IMR-90 (cell line): ENCODE results near the gene NET1. TPM values are rescaled to one million over a fixed set of nuclear protein-coding genes. Genes with fewer than 3 reads are reported as not detected.

Experiments
- ATAC-seq: fragments of 200-7000 bp; cut with Tn5 transposase; 2 replicates; pipeline ENCODE4 v1.9.1; 2020; ENCODE audit warnings: low read depth, mild to moderate bottlenecking, moderate library complexity
- BruUV-seq: library from RNA; stranded (reverse); fragments of 400-500 nt; replicated peaks from 2 replicates; lab custom pipeline; 2021; lab: Mats Ljungman, UMichigan
- CTCF ChIA-PET: fragments of 300-600 bp; formaldehyde crosslinking; extraction: SDS; loops from one replicate; lab custom pipeline; 2021; ENCODE audit warnings: antibody characterized with exemption; lab: Yijun Ruan, JAX
- POLR2A ChIA-PET: fragments of 300-600 bp; sonication (Branson Sonifier 250); formaldehyde crosslinking; loops from one replicate; lab custom pipeline; 2022; ENCODE audit warnings: antibody characterized with exemption; ENCODE audit not compliant: unreplicated experiment; lab: Charles Lee
- DNase-seq: peaks from one replicate; pipeline ENCODE4 v3.0.0; 2013
- H2AFZ ChIP-seq: replicated peaks from 2 replicates; pipeline ENCODE3; 2013; ENCODE audit warnings: low read length, mild to moderate bottlenecking; ENCODE audit not compliant: poor library complexity
- H2AK5ac ChIP-seq: 2 replicates; pipeline ENCODE4 v1.6.1; 2013; ENCODE audit warnings: low read depth, low read length, inconsistent platforms
- H2AK9ac ChIP-seq: replicated peaks from 2 replicates; pipeline ENCODE3; 2013; ENCODE audit warnings: mild to moderate bottlenecking, low read depth, low read length, moderate library complexity; ENCODE audit not compliant: poor library complexity
- H2BK120ac ChIP-seq: 2 replicates; pipeline ENCODE4 v1.6.1; 2013; ENCODE audit warnings: low read depth, low read length, inconsistent platforms
- H2BK15ac ChIP-seq: 3 replicates; pipeline ENCODE4 v1.6.1; 2013; ENCODE audit warnings: low read depth, low read length, inconsistent platforms
- H2BK20ac ChIP-seq: 2 replicates; pipeline ENCODE4 v1.6.1; 2013; ENCODE audit warnings: low read depth, mild to moderate bottlenecking, inconsistent platforms, low read length, moderate library complexity
- H2BK5ac ChIP-seq: 2 replicates; pipeline ENCODE4 v1.6.1; 2013; ENCODE audit warnings: mild to moderate bottlenecking, low read depth, low read length, inconsistent platforms; ENCODE audit not compliant: poor library complexity, severe bottlenecking
- H3K14ac ChIP-seq: replicated peaks from 2 replicates; pipeline ENCODE4 v1.6.1; 2013; ENCODE audit warnings: low read depth, low read length, inconsistent platforms
- H3K18ac ChIP-seq: 2 replicates; pipeline ENCODE4 v1.6.1; 2013; ENCODE audit warnings: low read depth, low read length, control low read depth
- H3K23ac ChIP-seq: 2 replicates; pipeline ENCODE4 v1.6.1; 2013; ENCODE audit warnings: low read depth, low read length, inconsistent platforms
- H3K27ac ChIP-seq: 2 replicates; pipeline ENCODE4 v1.5.1; 2013; ENCODE audit warnings: mild to moderate bottlenecking, control low read depth, low read length; ENCODE audit not compliant: insufficient read depth
- H3K27me3 ChIP-seq: 2 replicates; pipeline ENCODE4 v1.6.1; 2013; ENCODE audit warnings: low read length; ENCODE audit not compliant: control insufficient read depth, insufficient read depth
- H3K36me3 ChIP-seq: 2 replicates; pipeline ENCODE4 v1.6.1; 2013; ENCODE audit warnings: low read length, mixed read lengths; ENCODE audit not compliant: control insufficient read depth, insufficient read depth
- H3K4ac ChIP-seq: 2 replicates; pipeline ENCODE4 v1.6.1; 2013; ENCODE audit warnings: low read depth, low read length, inconsistent platforms
- H3K4me1 ChIP-seq: 2 replicates; pipeline ENCODE4 v1.6.1; 2013; ENCODE audit warnings: low read length, mixed read lengths; ENCODE audit not compliant: control insufficient read depth, insufficient read depth
- H3K4me2 ChIP-seq: 2 replicates; pipeline ENCODE4 v1.6.1; 2013; ENCODE audit warnings: low read depth, mild to moderate bottlenecking, control low read depth, low read length, moderate library complexity
- H3K4me3 ChIP-seq: 2 replicates; pipeline ENCODE4 v1.5.1; 2013; ENCODE audit warnings: low read depth, mild to moderate bottlenecking, control low read depth, low read length, moderate library complexity; ENCODE audit not compliant: insufficient read depth
- H3K56ac ChIP-seq: 2 replicates; pipeline ENCODE4 v1.6.1; 2013; ENCODE audit warnings: low read length, inconsistent platforms; ENCODE audit not compliant: insufficient read depth; ENCODE audit errors: extremely low read depth
- H3K79me1 ChIP-seq, 2 experiments: 2 replicates each; pipeline ENCODE4 v1.6.1; 2013; ENCODE audit warnings: low read length in 2 of 2, inconsistent platforms in 1 of 2, low read depth in 1 of 2
- H3K9ac ChIP-seq: 2 replicates; pipeline ENCODE4 v1.6.1; 2013; ENCODE audit warnings: low read depth, low read length, control low read depth
- H3K9me1 ChIP-seq: 2 replicates; pipeline ENCODE4 v1.6.1; 2013; ENCODE audit warnings: low read length, inconsistent platforms; ENCODE audit not compliant: insufficient read depth
- H3K9me3 ChIP-seq: 2 replicates; pipeline ENCODE4 v1.6.1; 2013; ENCODE audit warnings: low read length; ENCODE audit not compliant: control insufficient read depth, insufficient read depth
- H4K20me1 ChIP-seq: 2 replicates; pipeline ENCODE4 v1.6.1; 2013; ENCODE audit warnings: low read length, inconsistent platforms; ENCODE audit not compliant: insufficient read depth
- H4K5ac ChIP-seq: 2 replicates; pipeline ENCODE4 v1.6.1; 2013; ENCODE audit warnings: mild to moderate bottlenecking, low read depth, low read length, control low read depth
- H4K8ac ChIP-seq, 2 experiments: 2 replicates each; pipeline ENCODE4 v1.6.1; 2013; ENCODE audit warnings: low read depth in 2 of 2, low read length in 2 of 2, control low read depth in 1 of 2, inconsistent platforms in 1 of 2
- H4K91ac ChIP-seq: 2 replicates; pipeline ENCODE4 v1.6.1; 2013; ENCODE audit warnings: low read depth, low read length, inconsistent platforms; ENCODE audit not compliant: insufficient read depth
- BHLHE40 ChIP-seq: fragments of 150-350 bp; IDR thresholded peaks from 2 replicates; pipeline ENCODE4 v1.6.1; 2016; ENCODE audit warnings: mild to moderate bottlenecking, low read depth, low read length
- CEBPB ChIP-seq: IDR thresholded peaks from 2 replicates; pipeline ENCODE4 v1.6.1; 2012; ENCODE audit warnings: low read depth, low read length, improper control_type of control experiment
- CHD1 ChIP-seq: IDR thresholded peaks from 2 replicates; pipeline ENCODE4 v1.6.1; 2012; ENCODE audit warnings: low read depth, low read length, improper control_type of control experiment
- FOS ChIP-seq: fragments of 150-350 bp; IDR thresholded peaks from 2 replicates; pipeline ENCODE4 v1.6.1; 2016; ENCODE audit warnings: low read depth, low read length
- MAFK ChIP-seq: IDR thresholded peaks from 2 replicates; pipeline ENCODE4 v1.6.1; 2012; ENCODE audit warnings: low read depth, low read length, improper control_type of control experiment
- MAZ ChIP-seq: IDR thresholded peaks from 2 replicates; pipeline ENCODE4 v1.6.1; 2012; ENCODE audit warnings: low read depth, mild to moderate bottlenecking, low read length, improper control_type of control experiment, moderate library complexity, borderline replicate concordance
- MXI1 ChIP-seq: IDR thresholded peaks from 2 replicates; pipeline ENCODE4 v1.6.1; 2012; ENCODE audit warnings: low read depth, mild to moderate bottlenecking, low read length, moderate library complexity, borderline replicate concordance
- NFE2L2 ChIP-seq: fragments of 150-350 bp; IDR thresholded peaks from 2 replicates; pipeline ENCODE4 v1.6.1; 2016; ENCODE audit warnings: low read depth, mild to moderate bottlenecking, low read length
- POLR2A ChIP-seq: IDR thresholded peaks from 2 replicates; pipeline ENCODE4 v1.6.1; 2012; ENCODE audit warnings: mild to moderate bottlenecking, low read depth, low read length
- RAD21 ChIP-seq: IDR thresholded peaks from 2 replicates; pipeline ENCODE4 v1.6.1; 2012; ENCODE audit warnings: low read length, improper control_type of control experiment
- RCOR1 ChIP-seq: IDR thresholded peaks from 2 replicates; pipeline ENCODE4 v1.6.1; 2012; ENCODE audit warnings: mild to moderate bottlenecking, low read length, improper control_type of control experiment; ENCODE audit not compliant: insufficient replicate concordance
- RFX5 ChIP-seq: IDR thresholded peaks from 2 replicates; pipeline ENCODE4 v1.8.0; 2012; ENCODE audit warnings: low read depth, mild to moderate bottlenecking, low read length, moderate library complexity
- SMC3 ChIP-seq: fragments of 150-350 bp; IDR thresholded peaks from 2 replicates; pipeline ENCODE4 v1.6.1; 2016; ENCODE audit warnings: low read depth, mild to moderate bottlenecking, antibody characterized with exemption, low read length, moderate library complexity
- WGBS, 2 experiments: methylation state at CpG; one replicate each; pipeline versions ENCODE4 v1.1.5 to v1.1.7; 2013; ENCODE audit warnings: missing lambda C conversion rate in 2 of 2; ENCODE audit not compliant: insufficient read length in 1 of 2; ENCODE audit errors: extremely low coverage in 2 of 2; 5-methylcytosine and 5-hydroxymethylcytosine counted together
- dilution Hi-C: fragments of 300-500 bp; cut with HindIII; formaldehyde crosslinking; loops from one replicate; pipeline ENCODE4 v1.14.3; 2018; ENCODE audit warnings: low sequenced_read_pairs; ENCODE audit not compliant: unreplicated experiment
- in situ Hi-C: fragments of 300-500 bp; cut with MboI; formaldehyde crosslinking; loops from 3 replicates; pipeline ENCODE4 v1.14.3; 2019; ENCODE audit warnings: low sequenced_read_pairs, inconsistent platforms, mixed read lengths
- intact Hi-C: fragments of 100-400 bp; cut with micrococcal nuclease; formaldehyde crosslinking; loops from 2 replicates; pipeline ENCODE4 v1.10.0; 2022
- polyA plus RNA-seq, 3 experiments: library from polyadenylated mRNA; depleted of rRNA; stranded (reverse); fragments of >200 nt; gene quantifications; 2 replicates each; pipeline ENCODE4 v1.2.3, GENCODE V29; 2012; ENCODE audit warnings: low replicate concordance in 1 of 3
- total RNA-seq: library from RNA; depleted of rRNA; stranded (reverse); fragments of >200 nt; gene quantifications from 2 replicates; pipeline ENCODE4 v1.2.3, GENCODE V29; 2012
- TF ChIP-seq, protein P1 (sequence below): fragments of 150-350 bp; IDR thresholded peaks from 2 replicates; pipeline ENCODE4 v1.6.1; 2017; ENCODE audit warnings: mild to moderate bottlenecking, antibody characterized with exemption, low read length, low read depth
- TF ChIP-seq, protein P2 (sequence below): conservative IDR thresholded peaks from 2 replicates; pipeline ENCODE4 v1.5.1; 2012; ENCODE audit warnings: mild to moderate bottlenecking, low read depth, low read length, improper control_type of control experiment
- TF ChIP-seq, protein P3 (sequence below): fragments of 150-350 bp; IDR thresholded peaks from 2 replicates; pipeline ENCODE4 v1.6.1; 2016; ENCODE audit warnings: low read depth, mild to moderate bottlenecking, low read length, moderate library complexity, borderline replicate concordance

NET1 gene
- total and polyA plus RNA-seq, 2 of the 4 experiments (the other 2 are of a cell fraction): 20.0 to 54.7 TPM

DNA sequence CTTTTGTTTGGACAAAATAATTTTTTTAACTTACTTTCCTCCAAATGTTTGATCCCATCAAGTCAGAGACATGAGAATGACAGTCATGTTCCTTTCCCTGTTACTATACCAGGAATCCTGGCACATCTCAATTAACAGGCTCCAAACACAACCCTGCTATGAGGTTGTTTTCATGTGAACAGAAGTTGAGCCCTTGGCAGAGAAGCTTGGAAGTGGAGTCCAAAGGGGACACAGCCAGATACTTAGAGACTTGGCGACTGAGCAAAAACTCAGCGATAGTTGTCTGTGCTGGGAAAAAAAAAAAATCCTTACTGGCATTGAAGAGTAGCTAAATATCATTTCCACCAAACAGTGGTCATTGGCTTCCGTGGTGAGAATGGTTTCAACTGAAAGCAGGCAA lies 20.6 kb upstream of the NET1 start:
- POLR2A ChIA-PET: no interaction called here
- no peaks in the 10 kb centered on the region for H3K4me1 ChIP-seq
- H3K27me3 ChIP-seq: peaks cover 2% of the 10 kb centered on the region
- H3K4ac ChIP-seq: no peak overlapping the region
- H4K91ac ChIP-seq: no peak overlapping the region
- no peak overlapping the region for H2BK20ac ChIP-seq
- H3K79me1 ChIP-seq: no peaks in the 10 kb centered on the region
- no peak overlapping the region for H3K4me3 ChIP-seq
- no peak overlapping the region for H3K14ac ChIP-seq
- intact Hi-C loops: no loop called here
- ATAC-seq: no peak
- no peak overlapping the region for H4K8ac ChIP-seq
- no peaks in the 10 kb centered on the region for H3K36me3 ChIP-seq
- H4K5ac ChIP-seq: no peak overlapping the region
- CTCF ChIA-PET: no interaction called here
- H3K9ac ChIP-seq: no peak overlapping the region
- no peak overlapping the region for H3K27ac ChIP-seq
- H3K4me2 ChIP-seq: no peak overlapping the region
- H3K56ac ChIP-seq: no peak overlapping the region
- no CpG with 5 or more reads among the region's 3 CpGs for WGBS, 2 experiments
- no peak overlapping the region for H2BK120ac ChIP-seq
- dilution Hi-C loops: no loop called here
- peaks cover 6% of the 10 kb centered on the region for H3K9me3 ChIP-seq
- no peak overlapping the region for H2AFZ ChIP-seq
- H2BK5ac ChIP-seq: no peak overlapping the region
- no peak overlapping the region for H2AK5ac ChIP-seq
- H4K20me1 ChIP-seq: no peaks in the 10 kb centered on the region
- H3K23ac ChIP-seq: no peak overlapping the region
- H2BK15ac ChIP-seq: no peak overlapping the region
- no peaks in the 10 kb centered on the region for H3K9me1 ChIP-seq
- TF ChIP-seq RAD21 (no peak), RFX5 (no peak), FOS (no peak), MAFK (no peak), POLR2A (no peak), SMC3 (no peak), MAZ (no peak), MXI1 (no peak), NFE2L2 (no peak), BHLHE40 (no peak), CEBPB (no peak), RCOR1 (no peak), CHD1 (no peak)
- TF ChIP-seq, protein P1, sequence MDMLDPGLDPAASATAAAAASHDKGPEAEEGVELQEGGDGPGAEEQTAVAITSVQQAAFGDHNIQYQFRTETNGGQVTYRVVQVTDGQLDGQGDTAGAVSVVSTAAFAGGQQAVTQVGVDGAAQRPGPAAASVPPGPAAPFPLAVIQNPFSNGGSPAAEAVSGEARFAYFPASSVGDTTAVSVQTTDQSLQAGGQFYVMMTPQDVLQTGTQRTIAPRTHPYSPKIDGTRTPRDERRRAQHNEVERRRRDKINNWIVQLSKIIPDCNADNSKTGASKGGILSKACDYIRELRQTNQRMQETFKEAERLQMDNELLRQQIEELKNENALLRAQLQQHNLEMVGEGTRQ: no peak
- TF ChIP-seq, protein P2, sequence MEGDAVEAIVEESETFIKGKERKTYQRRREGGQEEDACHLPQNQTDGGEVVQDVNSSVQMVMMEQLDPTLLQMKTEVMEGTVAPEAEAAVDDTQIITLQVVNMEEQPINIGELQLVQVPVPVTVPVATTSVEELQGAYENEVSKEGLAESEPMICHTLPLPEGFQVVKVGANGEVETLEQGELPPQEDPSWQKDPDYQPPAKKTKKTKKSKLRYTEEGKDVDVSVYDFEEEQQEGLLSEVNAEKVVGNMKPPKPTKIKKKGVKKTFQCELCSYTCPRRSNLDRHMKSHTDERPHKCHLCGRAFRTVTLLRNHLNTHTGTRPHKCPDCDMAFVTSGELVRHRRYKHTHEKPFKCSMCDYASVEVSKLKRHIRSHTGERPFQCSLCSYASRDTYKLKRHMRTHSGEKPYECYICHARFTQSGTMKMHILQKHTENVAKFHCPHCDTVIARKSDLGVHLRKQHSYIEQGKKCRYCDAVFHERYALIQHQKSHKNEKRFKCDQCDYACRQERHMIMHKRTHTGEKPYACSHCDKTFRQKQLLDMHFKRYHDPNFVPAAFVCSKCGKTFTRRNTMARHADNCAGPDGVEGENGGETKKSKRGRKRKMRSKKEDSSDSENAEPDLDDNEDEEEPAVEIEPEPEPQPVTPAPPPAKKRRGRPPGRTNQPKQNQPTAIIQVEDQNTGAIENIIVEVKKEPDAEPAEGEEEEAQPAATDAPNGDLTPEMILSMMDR: no peak
- TF ChIP-seq, protein P3, sequence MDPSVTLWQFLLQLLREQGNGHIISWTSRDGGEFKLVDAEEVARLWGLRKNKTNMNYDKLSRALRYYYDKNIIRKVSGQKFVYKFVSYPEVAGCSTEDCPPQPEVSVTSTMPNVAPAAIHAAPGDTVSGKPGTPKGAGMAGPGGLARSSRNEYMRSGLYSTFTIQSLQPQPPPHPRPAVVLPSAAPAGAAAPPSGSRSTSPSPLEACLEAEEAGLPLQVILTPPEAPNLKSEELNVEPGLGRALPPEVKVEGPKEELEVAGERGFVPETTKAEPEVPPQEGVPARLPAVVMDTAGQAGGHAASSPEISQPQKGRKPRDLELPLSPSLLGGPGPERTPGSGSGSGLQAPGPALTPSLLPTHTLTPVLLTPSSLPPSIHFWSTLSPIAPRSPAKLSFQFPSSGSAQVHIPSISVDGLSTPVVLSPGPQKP: no peak
- in situ Hi-C loops: no loop called here
- H2AK9ac ChIP-seq: no peak overlapping the region
- no TSS peak for BruUV-seq
- no peak overlapping the region for H3K18ac ChIP-seq
- DNase-seq: no peak
